ENCODE results near the gene TBX21. TPM values are rescaled to one million over a fixed set of nuclear protein-coding genes. Genes with fewer than 3 reads are reported as not detected.
"Not testable (repeated sequence)": the region's sequence is repeated elsewhere in the genome, so short reads cannot be mapped to it uniquely, and the experiment has no call there.

The TBX21 gene
- total and polyA plus RNA-seq, 2 experiments from 2014 or later: not detected

DNA sequence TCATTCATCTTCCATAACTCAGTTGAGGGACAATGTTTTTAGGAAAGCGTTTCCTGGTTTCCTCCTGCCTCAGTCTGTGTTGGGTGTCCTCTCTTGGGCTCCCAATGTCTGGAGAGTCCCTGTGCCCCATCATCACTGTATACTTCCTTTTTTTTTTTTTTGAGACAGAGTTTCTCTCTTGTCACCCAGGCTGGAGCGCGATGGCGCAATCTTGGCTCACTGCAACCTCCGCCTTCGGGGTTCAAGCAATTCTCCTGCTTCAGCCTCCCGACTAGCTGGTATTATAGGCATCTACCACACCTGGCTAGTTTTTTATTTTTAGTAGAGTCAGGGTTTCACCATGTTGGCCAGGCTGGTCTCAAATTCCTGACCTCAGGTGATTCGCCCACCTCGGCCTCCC, 40.6 kb downstream of the TBX21 start:
- H3K27me3 ChIP-seq (ENCODE audit: insufficient read depth): peaks cover 18% of the 10 kb centered on the region
- H3K4me1 Mint-ChIP-seq; H3F3A ChIP-seq (replicated peaks; ENCODE audit: low read depth); H3K36me3 ChIP-seq (ENCODE audit: insufficient read depth); ATAC-seq; H3K4me1 ChIP-seq (ENCODE audit: insufficient read depth); DNase-seq (ENCODE audit: low spot score); H3K4me2 ChIP-seq; H2AFZ ChIP-seq; H3K4me3 ChIP-seq; H3K27ac ChIP-seq (ENCODE audit: low read depth); H3K4me3 Mint-ChIP-seq; H3K27ac Mint-ChIP-seq; H3K36me3 Mint-ChIP-seq (ENCODE audit: low read depth); H3K79me2 ChIP-seq (replicated peaks; ENCODE audit: insufficient read depth); H4K20me1 ChIP-seq (replicated peaks; ENCODE audit: insufficient read depth); H3K9me2 ChIP-seq (ENCODE audit: insufficient read depth): not testable (repeated sequence)
- Mint-ChIP-seq H3K27me3 (ENCODE audit: insufficient read depth, low read depth, poor library complexity) (peaks cover 15% of the 10 kb centered on the region), H3K9me3 (peaks cover 11% of the 10 kb centered on the region; the same call in 2 of the 3 replicates)

- Histone ChIP-seq H2AFZ (no peak overlapping the region), H3K9me2 (ENCODE audit: insufficient read depth) (no peaks in the 10 kb centered on the region), H3K27ac (ENCODE audit: low read depth) (no peak overlapping the region), H3K4me3 (no peak overlapping the region), H3K4me1 (ENCODE audit: insufficient read depth) (no peaks in the 10 kb centered on the region), H3K36me3 (ENCODE audit: insufficient read depth) (no peaks in the 10 kb centered on the region), H3K4me2 (no peak overlapping the region), H4K20me1 (replicated peaks; ENCODE audit: insufficient read depth) (no peaks in the 10 kb centered on the region), H3K27me3 (ENCODE audit: insufficient read depth) (peaks cover 25% of the 10 kb centered on the region), H3K79me2 (replicated peaks; ENCODE audit: insufficient read depth) (no peaks in the 10 kb centered on the region), H3F3A (replicated peaks; ENCODE audit: low read depth) (no peaks in the 10 kb centered on the region)
- H3K4me3 Mint-ChIP-seq: no peak overlapping the region; the same call in 2 of the 3 replicates
- H3K4me1 Mint-ChIP-seq: no peaks in the 10 kb centered on the region
- no peak for ATAC-seq
- peaks cover 15% of the 10 kb centered on the region for H3K27me3 Mint-ChIP-seq (ENCODE audit: insufficient read depth, low read depth, poor library complexity)
- H3K9me3 Mint-ChIP-seq: peaks cover 5% of the 10 kb centered on the region; the same call in 2 of the 3 replicates
- no peak for DNase-seq (ENCODE audit: low spot score)
- H3K27ac Mint-ChIP-seq: no peak overlapping the region
- no peaks in the 10 kb centered on the region for H3K36me3 Mint-ChIP-seq (ENCODE audit: low read depth)
- TF ChIP-seq, protein P1, sequence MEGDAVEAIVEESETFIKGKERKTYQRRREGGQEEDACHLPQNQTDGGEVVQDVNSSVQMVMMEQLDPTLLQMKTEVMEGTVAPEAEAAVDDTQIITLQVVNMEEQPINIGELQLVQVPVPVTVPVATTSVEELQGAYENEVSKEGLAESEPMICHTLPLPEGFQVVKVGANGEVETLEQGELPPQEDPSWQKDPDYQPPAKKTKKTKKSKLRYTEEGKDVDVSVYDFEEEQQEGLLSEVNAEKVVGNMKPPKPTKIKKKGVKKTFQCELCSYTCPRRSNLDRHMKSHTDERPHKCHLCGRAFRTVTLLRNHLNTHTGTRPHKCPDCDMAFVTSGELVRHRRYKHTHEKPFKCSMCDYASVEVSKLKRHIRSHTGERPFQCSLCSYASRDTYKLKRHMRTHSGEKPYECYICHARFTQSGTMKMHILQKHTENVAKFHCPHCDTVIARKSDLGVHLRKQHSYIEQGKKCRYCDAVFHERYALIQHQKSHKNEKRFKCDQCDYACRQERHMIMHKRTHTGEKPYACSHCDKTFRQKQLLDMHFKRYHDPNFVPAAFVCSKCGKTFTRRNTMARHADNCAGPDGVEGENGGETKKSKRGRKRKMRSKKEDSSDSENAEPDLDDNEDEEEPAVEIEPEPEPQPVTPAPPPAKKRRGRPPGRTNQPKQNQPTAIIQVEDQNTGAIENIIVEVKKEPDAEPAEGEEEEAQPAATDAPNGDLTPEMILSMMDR (conservative IDR thresholded peaks at IDR 0.05; ENCODE audit: low read depth in 2 of 2): no peak
- TF ChIP-seq EZH2 (IDR thresholded peaks at IDR 0.05; ENCODE audit: low read depth, unreplicated experiment) (no peak), POLR2AphosphoS5 (IDR thresholded peaks at IDR 0.05; ENCODE audit: low read depth) (no peak), NANOG (IDR thresholded peaks at IDR 0.05; ENCODE audit: borderline replicate concordance) (no peak), ZNF114 (CRISPR knock-in tag; IDR thresholded peaks at IDR 0.05) (no peak), JUNB (IDR thresholded peaks at IDR 0.05; ENCODE audit: unreplicated experiment) (no peak), STAT1 (IDR thresholded peaks at IDR 0.05; ENCODE audit: unreplicated experiment) (no peak), REST (IDR thresholded peaks at IDR 0.05; ENCODE audit: unreplicated experiment) (no peak), EZH2phosphoT487 (IDR thresholded peaks at IDR 0.05; ENCODE audit: unreplicated experiment) (no peak), ZNF462 (CRISPR knock-in tag; IDR thresholded peaks at IDR 0.05) (no peak), CREB1 (CRISPR knock-in tag; IDR thresholded peaks at IDR 0.05; ENCODE audit: low read depth) (no peak), ZNF331 (CRISPR knock-in tag; IDR thresholded peaks at IDR 0.05; ENCODE audit: low read depth) (no peak)
These were observed 41.3 kb downstream of the TBX21 start for GRCh38 chr17:47774331-47774730.
